IMR-90 (cell line): ENCODE results near the gene MAD2L2.

ENCODE experiments used
- CTCF ChIP-seq: conservative IDR thresholded peaks from 2 replicates; pipeline ENCODE4 v1.5.1; 2012; ENCODE audit warnings: mild to moderate bottlenecking, low read depth, low read length, improper control_type of control experiment
- MAFK ChIP-seq: IDR thresholded peaks from 2 replicates; pipeline ENCODE4 v1.6.1; 2012; ENCODE audit warnings: low read depth, low read length, improper control_type of control experiment
- MXI1 ChIP-seq: IDR thresholded peaks from 2 replicates; pipeline ENCODE4 v1.6.1; 2012; ENCODE audit warnings: low read depth, mild to moderate bottlenecking, low read length, moderate library complexity, borderline replicate concordance
- POLR2A ChIP-seq: IDR thresholded peaks from 2 replicates; pipeline ENCODE4 v1.6.1; 2012; ENCODE audit warnings: mild to moderate bottlenecking, low read depth, low read length

DNA sequence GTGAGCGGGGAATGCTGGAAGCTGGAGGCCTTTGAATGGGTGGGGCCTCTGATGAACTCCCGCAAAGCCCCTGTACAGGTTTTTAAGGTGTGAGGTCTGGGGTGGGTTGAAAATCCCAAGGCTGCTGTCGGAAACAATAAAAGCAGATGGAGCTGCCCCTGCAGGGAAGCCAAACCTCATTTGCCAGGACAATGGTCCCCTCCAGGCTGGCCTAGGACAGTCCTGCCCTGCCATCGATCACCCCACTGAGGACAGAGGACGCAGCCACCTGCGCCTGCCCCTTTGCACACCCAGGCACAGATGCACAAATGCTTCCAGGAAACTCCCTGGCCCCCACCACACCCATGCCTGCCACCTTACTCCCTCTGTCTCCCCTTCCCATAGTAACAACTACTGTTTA, 14.9 kb upstream of the MAD2L2 start:
- no peak for TF ChIP-seq MXI1
- TF ChIP-seq POLR2A = no peak
- TF ChIP-seq CTCF = no peak
- no peak for TF ChIP-seq MAFK
